CD4-positive, alpha-beta T cell treated with Interleukin-6 at 100 ng/mL for 8 hours (primary cell): ENCODE measurements around the gene DDC.
"Not testable (repeated sequence)": the region's sequence is repeated elsewhere in the genome, so short reads cannot be mapped to it uniquely, and the experiment has no call there.

ENCODE experiments used
- DNase-seq: peaks from one replicate; pipeline ENCODE4 v3.0.0-alpha.2; 2020; ENCODE audit warnings: mixed read lengths, low spot score

DDC gene

DNA sequence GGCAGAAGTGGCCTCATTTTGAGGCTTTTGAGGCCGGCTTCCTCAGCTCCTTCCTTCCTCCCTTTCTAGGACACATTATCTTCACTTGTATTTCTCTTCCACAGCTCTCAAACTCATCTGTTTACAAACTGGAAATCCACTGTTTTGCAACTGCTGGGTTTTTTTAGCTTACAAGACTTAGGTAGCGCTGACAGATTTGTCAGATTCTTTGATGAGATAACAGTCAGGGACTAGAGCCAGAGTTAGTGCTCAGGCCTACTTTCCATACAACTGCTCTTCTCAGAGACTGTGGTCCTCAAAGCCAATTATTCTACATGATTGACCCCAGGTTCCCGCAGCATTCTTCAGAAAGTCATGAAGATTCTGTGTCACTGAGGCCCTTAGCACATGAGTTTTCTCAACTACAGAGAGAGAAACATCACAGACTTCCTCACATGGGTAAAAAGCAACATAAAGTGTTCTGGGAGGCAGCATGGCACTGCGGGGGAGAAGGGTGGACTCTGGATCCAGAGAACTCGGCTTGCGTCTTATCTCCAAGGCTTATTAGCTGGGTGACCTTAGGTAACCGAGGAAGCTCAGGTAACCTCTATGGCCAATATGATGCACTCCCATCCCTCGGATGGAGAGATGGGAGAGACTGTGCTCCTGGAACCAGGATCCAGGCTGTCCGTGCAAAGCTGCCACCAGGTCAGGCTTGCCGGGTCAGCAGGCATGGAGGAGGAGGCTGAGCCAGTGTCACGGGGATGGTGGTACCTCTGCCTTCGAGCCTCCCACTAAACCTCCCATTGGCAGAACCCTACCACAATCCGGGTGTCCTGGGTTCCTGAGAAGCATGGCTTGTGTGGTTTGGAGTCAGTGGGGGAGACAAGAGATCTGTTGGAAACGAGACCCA, 10.5 kb downstream of the DDC start:
- no peak for DNase-seq

DNA sequence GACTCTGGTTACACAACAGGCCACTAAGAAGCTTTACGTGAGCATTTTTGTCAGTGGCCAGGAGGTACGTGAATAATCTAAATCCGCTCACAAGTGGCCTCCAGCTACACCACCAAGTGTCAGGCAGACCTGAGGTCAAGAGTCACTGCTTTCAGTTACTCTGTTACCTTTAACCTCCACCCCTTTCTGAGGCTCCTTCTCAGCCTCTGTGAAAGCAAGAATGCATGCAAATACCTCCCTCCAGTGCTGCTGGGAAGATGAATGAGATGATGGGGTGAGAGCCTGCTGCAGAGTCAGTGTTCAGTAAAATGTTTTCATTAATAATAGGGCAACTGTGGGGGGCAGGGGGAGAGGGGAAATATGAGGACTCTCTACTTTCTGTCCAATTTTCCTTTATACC, 11.2 kb downstream of the DDC start:
- no peak for DNase-seq

DNA sequence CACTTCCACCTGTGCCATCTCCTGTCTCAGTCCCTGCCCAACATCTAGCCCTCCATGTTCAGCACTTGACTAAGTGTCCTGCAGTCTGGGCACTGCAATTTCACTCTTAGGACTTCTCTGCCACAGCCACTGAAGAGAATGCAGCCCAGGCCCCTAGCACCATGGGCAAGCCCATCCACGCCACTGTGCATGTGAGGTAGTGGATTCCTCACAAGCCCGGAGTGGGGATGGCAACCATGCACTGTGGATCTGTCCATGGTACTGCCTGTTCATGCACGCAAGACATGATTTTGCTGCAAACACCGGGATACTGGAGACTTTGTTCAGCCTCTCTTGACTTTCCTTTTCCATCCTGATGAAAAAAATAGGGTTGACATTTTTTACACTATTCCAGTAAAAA, 12.3 kb downstream of the DDC start:
- no peak for DNase-seq

DNA sequence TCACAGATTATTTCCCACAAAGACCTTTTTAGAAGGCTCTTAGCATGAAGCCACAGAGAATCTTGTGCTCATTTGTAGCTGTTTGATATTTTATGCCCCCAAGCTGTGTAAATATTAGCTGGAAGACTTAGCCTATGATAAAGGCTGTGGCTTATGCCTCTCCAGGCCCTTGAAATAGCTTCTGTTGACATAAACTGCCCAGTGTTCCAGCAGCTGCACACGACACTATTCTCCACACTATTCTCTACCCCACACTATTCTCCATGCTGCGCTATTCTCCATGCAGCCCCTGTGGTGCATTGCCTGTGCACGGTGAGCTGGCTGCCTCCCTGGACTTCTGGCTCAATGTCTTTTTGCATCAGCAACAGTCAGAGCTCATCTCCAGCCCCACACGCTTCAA, 13.1 kb downstream of the DDC start:
- DNase-seq = no peak

DNA sequence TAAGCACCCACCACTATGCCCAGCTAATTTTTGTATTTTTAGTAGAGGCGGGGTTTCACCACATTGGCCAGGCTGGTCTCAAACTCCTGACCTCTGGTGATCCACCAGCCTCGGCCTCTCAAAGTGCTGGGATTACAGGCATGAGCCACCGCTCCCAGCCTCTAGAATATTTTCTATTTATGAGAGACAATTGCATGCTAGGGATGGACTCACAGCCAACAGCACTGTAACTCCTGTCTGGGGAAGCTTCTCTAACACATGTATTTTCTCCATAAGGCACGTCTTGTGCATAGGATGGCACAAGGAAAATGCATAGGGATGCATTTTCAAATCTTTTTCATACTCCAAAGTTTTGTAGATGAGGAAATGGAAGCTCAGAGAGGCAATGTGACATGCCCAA, 19.6 kb downstream of the DDC start:
- DNase-seq = not testable (repeated sequence)

DNA sequence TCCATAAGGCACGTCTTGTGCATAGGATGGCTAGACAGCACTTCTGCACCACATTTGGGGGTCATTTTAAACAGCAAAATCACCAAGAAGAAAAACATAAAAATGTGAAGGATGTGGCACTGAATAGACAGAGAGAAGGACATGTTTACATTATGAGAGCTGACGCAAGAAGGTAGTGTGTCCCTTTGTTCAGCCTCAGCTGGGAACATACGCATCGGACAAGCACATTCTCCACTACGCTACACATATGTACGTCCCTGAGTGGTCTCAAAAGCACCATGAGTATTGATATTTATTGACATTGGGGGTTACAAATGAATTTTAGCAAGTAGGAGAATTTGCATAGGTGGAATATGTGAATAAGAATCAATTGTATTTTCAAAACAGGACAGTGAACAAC, 20.2 kb downstream of the DDC start:
- DNase-seq = no peak

DNA sequence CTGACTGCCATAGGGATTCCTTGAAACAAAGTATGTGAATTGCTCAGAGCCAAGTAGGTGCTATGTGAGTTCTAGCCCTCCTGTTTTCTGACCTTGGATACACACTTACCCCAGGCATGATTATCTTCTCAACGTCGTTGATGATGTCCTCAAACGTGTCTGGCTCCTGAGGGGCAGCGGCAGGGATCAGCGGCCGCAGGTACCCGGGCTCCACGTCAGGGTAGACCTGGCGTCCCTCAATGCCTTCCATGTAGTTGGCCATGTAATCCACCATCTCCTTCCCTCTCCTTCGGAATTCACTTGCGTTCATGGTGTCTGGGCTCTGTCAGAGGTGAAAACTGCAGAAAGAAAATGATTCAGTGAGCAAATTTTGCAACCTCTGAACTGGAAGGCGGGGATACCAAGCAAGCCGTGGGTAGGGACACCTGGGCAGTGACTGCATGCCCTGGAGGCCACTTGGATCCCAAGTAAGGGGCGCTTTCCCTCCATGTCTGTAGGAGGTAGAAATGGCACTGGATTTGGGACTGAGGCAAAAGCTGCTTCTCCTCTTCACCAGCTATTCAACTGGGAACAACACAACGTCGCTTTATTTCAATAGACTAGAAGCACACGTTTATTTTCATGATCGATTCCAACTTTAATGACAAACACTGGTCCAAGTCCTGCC, 21.3 kb downstream of the DDC start:
- no peak for DNase-seq

DNA sequence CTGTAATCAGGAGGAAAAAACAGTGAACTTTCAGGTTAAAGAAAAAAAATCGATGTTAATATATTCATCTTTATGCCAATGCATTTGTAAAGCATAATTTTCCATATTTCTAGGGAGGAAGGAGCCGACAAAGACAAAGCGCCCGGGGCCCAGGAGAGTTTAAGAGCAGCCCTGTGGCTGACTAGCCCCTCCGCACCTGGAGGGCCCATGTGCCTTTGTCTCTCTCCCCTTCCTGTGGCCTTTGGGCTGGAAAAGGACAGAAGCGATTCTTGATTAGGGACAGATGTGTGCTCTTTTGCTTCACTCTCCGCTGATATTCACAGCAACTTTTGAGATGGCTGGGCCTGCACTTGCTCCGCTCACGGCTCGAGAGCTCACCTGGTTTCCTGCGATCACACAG, 23.1 kb downstream of the DDC start:
- DNase-seq = no peak

DNA sequence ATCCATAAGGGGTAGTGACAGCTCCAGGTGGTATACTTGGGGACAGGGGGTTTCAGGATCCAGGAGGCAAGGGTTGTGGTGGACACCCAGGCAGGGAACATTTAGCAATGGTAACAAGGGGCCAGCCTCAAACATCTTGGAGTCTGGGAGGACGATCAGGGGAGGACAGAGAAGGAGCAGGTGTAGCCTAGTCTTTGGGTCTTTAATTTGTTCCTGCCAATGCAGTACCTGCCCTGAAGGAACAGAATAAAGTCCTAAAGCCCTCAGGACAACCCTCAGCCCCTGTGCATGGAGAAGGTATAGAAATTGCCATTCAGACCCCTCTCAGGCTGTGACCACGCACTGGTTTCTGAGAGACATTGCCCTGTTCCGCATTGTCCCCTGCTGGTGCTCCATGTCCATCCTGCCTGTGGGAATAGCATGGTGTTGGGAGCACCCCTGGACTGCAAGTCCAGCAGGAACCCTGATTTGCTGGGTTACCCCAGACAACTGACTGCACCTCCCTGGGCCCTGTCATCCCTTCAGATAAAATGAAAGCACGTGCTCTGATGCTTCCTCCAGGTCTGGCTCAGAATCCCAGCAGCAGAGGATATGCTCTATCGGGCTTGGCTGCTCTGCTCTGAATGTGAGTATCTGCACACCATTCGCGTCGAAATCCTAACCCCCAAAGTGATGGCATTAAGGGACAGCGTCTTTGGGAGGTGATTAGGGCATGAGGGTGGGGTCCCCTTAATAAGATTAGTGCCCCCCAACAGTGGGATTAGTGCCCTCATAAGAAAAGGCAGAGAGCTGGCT, 24.2 kb downstream of the DDC start:
- no peak for DNase-seq

DNA sequence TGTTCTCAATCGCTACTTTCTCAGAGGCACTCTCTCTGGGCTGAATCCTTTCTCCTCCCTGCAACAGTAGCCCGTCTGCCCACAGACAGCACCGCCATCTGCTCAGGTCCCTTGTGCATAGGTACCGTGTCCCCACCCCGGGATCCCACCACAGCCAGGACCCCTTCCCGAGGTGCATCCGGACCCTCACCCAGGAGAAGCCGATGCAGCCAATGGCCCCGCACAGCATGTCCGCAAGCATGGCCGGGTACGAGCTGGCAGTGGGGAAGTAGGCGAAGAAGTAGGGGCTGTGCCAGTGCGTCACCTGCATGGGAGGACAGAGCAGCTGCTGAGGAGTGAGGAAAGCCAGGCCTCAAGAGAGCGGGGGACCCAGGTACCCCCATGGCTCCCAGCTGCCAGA, 25.5 kb downstream of the DDC start:
- DNase-seq = no peak

DNA sequence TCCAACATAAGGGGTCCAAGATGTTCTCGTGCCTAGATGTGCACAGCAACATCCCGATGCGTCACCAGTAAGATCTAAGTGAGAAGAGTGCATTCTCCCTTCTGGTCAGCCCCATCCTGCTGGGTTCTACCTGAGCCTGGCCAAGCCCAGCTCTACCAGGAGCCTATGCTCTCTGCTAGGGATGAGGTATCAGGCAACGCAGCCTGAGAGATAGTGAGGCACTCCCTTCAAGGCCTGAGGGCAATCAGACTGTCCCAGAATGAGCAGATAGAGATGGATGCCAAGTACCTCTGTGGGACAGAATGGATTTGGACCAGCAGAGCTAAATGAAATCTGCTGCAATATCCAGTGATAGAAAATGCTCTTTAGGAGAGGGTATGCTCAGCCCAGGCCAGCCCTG, 26.7 kb downstream of the DDC start:
- no peak for DNase-seq

DNA sequence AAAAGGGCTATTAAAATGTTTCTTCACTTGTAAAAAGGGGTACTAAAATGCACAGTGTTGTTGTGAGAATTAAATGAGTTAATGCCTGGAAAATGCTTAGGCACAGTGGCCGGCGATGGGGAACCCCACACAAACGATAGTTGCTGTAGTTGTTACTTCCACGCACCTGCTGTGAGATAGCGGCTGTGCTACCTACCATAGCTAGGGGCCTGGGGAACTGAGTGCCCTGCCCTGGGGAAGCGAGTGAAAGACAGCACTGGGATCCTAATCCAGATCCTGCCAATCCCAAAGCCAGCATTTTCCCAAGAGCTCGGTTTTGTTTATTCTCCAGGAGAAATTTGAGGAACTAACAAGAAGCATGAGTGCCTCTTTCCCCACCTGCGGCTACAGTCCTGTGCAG, 27.8 kb downstream of the DDC start:
- no peak for DNase-seq

DNA sequence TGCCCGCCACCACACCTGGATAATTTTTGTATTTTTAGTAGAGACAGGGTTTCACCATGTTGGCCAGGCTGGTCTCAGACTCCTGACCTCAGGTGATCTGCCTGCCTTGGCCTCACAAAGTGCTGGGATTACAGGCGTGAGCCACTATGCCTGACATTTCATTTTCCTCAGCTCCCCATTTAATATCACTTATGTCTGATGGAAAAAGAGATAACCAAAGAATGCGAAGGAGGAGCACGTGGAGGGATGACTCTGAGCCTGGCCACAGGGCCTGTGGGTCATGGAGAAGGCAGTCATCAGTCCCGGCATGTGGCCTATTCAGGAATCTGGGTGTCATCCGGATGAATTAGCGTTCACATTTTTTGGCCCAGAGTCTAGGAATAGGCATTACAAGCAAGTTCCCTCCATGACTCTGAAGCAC, 29.9 kb downstream of the DDC start:
- DNase-seq = not testable (repeated sequence)

DNA sequence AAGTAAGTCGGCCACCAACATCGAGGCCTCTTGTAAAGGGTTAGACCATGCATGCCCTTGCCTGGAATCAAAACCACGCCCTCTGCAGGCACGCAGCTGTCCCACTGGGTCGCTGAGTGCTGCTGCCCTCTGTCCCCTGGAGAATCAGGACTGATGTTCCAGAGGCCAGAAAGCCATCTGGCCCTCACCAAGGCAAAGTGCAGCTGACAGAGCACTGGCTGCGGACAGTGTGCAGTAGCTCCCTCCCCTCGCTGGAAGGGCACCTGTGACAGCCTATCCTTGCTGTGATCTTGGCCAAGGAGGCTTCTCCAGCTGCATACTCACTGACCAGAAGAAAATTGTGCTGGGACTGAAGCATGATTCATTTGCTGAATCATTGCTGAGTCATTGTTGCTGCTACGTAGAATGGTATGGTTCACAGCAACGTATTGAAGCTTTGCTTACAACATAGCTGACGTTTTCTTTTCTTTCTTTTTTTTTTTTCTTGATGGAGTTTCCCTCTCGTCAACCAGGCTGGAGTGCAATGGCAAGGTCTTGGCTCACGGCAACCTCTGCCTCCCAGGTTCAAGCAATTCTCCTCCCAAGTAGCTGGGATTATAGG, 30.4 kb downstream of the DDC start:
- DNase-seq = no peak

DNA sequence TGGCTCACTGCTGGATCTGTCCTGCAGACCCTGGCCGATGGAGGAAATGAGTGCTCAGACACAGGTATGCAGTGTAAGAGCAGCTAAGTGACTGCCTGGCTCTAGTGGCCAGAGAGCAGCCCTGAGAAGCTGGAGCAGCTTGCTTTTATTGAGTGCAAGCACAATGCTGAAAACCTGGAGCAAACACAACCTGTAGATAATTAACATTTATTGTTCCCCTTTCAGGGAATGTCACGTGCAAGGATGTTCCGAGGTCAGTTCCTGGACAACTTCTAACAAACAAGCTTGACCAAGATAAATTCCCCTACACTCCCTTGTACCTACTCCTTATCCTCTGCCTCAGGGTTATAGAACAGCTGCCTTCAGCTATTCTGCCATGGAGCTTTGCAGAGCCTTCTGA, 31.3 kb downstream of the DDC start:
- DNase-seq = no peak

DNA sequence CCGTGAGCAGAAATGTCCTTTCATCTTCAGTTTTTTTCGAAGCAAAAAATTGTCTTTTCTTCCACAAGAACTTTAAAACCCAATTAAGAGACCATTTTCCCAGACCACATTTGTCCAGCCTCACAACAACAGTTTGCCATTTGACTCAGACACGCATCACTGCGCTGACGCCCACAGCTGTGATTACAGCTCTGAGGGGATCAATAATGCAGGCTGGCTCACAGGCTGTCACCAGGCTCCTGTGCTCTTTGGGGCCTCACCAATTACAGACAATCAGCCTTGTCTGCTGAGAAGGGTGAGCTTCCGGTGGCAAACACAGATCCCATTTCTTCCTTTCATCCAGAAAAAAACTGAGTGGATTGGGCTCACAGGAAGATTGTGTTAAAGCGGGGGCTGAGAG, 33.3 kb downstream of the DDC start:
- DNase-seq = no peak

DNA sequence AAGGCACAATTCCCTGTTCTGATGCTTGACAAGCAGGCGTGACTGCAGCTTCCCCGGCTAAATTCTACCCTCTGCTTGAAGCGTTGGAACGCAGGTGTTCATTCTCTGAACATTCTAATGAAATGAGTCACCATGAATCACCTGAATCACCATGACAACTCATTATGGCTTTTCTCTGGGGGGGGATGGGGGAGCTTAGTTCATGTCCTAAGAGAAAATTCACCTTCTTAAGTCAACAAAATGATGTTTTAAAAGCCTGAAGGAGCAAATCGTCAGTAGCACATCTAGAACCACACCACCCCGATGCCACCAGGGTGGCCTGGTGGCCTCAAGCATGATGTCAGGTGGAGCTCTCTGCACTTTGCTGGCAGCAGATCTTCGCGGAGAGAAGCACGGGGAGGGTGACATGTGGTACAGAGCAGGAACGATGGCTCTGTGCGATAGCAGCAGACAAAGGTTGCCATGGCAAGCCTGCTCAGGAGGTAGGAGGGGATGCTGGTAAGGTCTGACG, 33.7 kb downstream of the DDC start:
- no peak for DNase-seq

DNA sequence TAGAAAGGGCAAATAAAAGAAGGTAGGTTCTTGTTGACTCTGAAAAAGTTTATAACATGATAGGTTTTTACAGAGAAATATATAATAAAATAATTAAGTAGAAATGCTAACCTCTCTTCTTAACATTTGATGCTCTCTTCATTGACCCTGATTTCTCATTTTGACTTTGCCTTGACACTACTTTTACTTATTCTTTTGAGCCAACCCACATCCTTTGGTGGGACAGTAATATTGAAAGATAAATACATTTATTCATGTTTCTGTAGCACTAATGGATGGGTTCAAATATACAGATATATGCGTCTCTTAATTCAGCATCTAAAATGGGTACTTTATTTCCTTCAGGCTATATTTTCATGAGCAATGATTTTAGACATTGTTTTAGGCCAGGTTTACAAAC, 34.4 kb downstream of the DDC start:
- no peak for DNase-seq

DNA sequence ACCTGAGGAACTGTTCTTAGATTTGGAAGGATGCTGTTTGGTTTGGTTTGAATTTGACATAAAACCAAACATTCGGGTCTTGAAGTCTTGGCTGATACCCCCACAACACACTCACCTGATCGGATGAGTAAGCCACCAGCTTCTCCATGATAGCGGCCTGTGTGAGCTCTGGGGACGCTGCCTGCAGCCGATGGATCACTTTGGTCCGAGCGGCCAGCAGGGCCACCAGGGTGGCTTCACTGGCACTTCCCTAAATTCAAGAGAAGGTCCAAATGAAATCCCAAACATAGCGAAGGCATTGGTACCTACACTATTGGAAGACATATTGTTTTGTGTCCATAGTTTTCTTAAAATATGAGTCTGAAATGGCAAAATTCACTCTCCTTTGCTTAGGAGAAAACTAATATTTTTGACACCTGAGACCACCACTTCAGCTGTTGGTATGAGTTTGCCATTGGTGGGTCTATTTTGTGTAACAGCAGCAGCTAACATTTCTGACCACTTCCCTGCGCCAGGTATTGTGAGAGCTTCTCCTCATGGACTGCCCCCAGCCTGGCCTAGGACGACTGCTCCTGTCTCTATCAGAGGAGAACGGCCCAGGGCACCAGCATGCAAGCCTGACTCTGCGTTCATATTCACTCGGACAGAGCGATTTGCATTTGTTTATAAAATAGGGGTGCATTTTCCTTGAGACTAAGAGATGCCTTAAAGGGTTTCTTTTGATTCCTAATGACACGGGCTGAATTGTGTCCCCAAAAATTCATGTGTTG, 35.9 kb downstream of the DDC start:
- no peak for DNase-seq

DNA sequence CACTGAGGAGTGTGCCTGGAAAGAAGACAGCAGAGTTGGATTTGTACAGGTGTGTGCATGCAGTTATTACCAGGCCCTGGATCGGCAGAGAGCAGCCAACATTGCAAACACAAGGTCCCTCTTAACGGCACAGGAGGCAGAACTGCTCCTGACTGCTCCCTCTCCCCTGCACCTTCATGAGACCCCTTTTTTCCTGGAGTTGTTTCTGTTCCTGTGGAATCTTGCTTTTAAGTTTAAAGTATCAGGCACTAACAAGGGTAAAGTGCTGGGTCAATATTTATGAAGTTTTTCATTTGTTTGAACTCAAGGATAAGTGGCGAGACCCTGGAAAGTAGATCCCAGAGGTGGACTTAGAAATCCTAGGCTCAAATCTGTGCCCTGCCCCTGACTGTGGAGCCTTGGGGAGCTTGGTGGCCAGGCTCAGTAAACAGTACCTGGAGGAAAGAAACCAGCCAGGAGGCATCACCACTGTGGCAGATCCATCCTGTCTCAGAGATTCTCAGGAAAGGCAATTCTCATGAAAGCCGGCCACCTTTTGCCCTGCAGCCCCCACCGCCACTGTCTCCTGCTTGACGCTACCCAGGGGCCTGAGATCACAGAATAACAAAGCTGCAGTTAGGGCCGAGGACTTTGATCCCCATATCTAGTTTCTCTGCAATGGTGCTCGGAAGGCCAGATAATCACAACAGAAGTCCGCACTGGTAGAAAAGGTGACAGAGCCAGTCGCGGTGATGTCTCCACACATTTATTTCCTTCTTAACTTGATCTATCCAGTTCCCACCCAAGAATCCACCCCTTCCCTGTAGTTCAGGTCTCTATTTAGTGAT, 36.7 kb downstream of the DDC start:
- DNase-seq = no peak

DNA sequence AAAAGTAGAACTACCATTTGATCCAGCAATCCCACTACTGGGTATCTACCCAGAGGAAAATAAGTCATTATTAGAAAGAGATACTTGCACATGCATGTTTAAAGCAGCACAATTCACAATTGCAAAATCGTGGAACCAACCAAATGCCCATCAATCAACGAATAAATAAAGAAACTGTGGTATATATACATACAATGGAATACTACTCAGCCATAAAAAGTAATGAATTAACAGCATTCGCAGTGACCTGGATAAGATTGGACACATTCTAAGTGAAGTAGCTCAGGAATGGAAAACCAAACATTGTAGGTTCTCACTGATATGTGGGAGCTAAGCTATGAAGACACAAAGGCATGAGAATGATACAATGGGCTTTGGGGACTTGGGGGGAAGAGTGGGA, 45.9 kb downstream of the DDC start:
- DNase-seq = not testable (repeated sequence)
